ENCODE results near the gene EIF4G3. TPM values are rescaled to one million over a fixed set of nuclear protein-coding genes. Genes with fewer than 3 reads are reported as not detected.

EIF4G3 gene
- total and polyA plus RNA-seq, 2 donors (not counting 1 experiment from before 2014, with no cell fraction given), result 33.6 to 76.0 TPM

- Mint-ChIP-seq H3K4me3 (no peak overlapping the region), H3K4me1 (no peaks in the 10 kb centered on the region), H3K27ac (no peak overlapping the region), H3K27me3 (no peaks in the 10 kb centered on the region), H3K9me3 (ENCODE audit: insufficient read depth) (no peaks in the 10 kb centered on the region)
- H3K27ac ChIP-seq (ENCODE audit: low read length in 2 of 2), result no peak overlapping the region
- H3K79me2 ChIP-seq (ENCODE audit: control insufficient read depth, insufficient read depth, low read length), result peaks cover 2% of the 10 kb centered on the region
- ChIA-PET POLR2A (interaction anchor here (0.6 kb wide), 1 partner anchor 231 kb away, joined by 4 read pairs; no protein-coding TSS in a partner anchor), CTCF (no interaction called here)
- no peaks in the 10 kb centered on the region for H3K4me1 ChIP-seq (ENCODE audit: control insufficient read depth in 2 of 2, insufficient read depth in 2 of 2, low read length in 2 of 2)
- no peak for DNase-seq
- H3K9me3 ChIP-seq (ENCODE audit: control extremely low read depth in 1 of 3, control insufficient read depth in 2 of 3, insufficient read depth in 1 of 3, low read length in 2 of 3), result no peaks in the 10 kb centered on the region
- H3K4me3 ChIP-seq (ENCODE audit: control extremely low read depth in 1 of 5, extremely low read depth in 1 of 5, insufficient read depth in 1 of 5, low read depth in 2 of 5, low read length in 4 of 5), result no peak overlapping the region
- peaks cover 27 to 84% of the 10 kb centered on the region in 2 experiments for H3K36me3 ChIP-seq (replicated peaks in 1 of 2; ENCODE audit: control extremely low read depth in 1 of 2, control insufficient read depth in 1 of 2, extremely low read depth in 1 of 2, insufficient read depth in 2 of 2, low read length in 1 of 2)
- ATAC-seq (ENCODE audit: low read depth), result no peak
- no peak overlapping the region for H3K4me2 ChIP-seq (replicated peaks; ENCODE audit: low read depth, low read length, poor library complexity, severe bottlenecking)
- 98% methylated on average over 3 of the region's 6 CpGs for WGBS (ENCODE audit: insufficient coverage)
- intact Hi-C loops (cut with micrococcal nuclease), result no loop called here
- H4K20me1 ChIP-seq (ENCODE audit: control insufficient read depth, insufficient read depth, low read length, poor library complexity, severe bottlenecking), result no peaks in the 10 kb centered on the region
- TF ChIP-seq, protein P1, sequence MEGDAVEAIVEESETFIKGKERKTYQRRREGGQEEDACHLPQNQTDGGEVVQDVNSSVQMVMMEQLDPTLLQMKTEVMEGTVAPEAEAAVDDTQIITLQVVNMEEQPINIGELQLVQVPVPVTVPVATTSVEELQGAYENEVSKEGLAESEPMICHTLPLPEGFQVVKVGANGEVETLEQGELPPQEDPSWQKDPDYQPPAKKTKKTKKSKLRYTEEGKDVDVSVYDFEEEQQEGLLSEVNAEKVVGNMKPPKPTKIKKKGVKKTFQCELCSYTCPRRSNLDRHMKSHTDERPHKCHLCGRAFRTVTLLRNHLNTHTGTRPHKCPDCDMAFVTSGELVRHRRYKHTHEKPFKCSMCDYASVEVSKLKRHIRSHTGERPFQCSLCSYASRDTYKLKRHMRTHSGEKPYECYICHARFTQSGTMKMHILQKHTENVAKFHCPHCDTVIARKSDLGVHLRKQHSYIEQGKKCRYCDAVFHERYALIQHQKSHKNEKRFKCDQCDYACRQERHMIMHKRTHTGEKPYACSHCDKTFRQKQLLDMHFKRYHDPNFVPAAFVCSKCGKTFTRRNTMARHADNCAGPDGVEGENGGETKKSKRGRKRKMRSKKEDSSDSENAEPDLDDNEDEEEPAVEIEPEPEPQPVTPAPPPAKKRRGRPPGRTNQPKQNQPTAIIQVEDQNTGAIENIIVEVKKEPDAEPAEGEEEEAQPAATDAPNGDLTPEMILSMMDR (IDR thresholded peaks at IDR 0.05), result no peak
- TF ChIP-seq EZH2 (IDR thresholded peaks at IDR 0.05; ENCODE audit: borderline replicate concordance, insufficient read depth, low read depth, low read length, poor library complexity, severe bottlenecking), result no peak
- no peak overlapping the region for H2AFZ ChIP-seq (ENCODE audit: insufficient read depth, low read depth, low read length, poor library complexity, severe bottlenecking)
- no peaks in the 10 kb centered on the region for H3K27me3 ChIP-seq (replicated peaks in 1 of 4; ENCODE audit: control extremely low read depth in 1 of 4, control insufficient read depth in 3 of 4, insufficient read depth in 4 of 4, low read length in 3 of 4)
- no peak overlapping the region for H3K9ac ChIP-seq (ENCODE audit: low read length)
These were observed 416.4 kb downstream of the EIF4G3 start for GRCh38 chr1:20760322-20760721.

Small RNA genes lying within 50 kb of the gene (small RNA-seq; reads per million reads assigned to genes)
- not detected for gene AL627311.1 (ENCODE audit: insufficient read length, low read depth, low replicate concordance)
- gene MIR1256 (ENCODE audit: insufficient read length, low read depth, low replicate concordance), result not detected
- gene RNU7-200P (ENCODE audit: insufficient read length, low read depth, low replicate concordance), result not detected

Other genes with a start within 250 kb of the EIF4G3 start
- gene ECE1, start 113.6 kb upstream of the EIF4G3 start, total RNA-seq, result 133 and 142 TPM in 2 replicates
- gene ECE1, start 113.6 kb upstream of the EIF4G3 start, polyA plus RNA-seq, result 39.1 and 46.7 TPM in 2 replicates